Fibroblast of skin of right quadriceps (primary cell): ENCODE data around the gene ADGRL2.

ENCODE experiments used
- DNase-seq: peaks from one replicate; pipeline ENCODE4 v3.0.0-alpha.2; 2013

ADGRL2 gene

GRCh38 chr1:81921344-81921743 lies 120.6 kb downstream of the ADGRL2 start:
- DNase-seq: no peak

DNA sequence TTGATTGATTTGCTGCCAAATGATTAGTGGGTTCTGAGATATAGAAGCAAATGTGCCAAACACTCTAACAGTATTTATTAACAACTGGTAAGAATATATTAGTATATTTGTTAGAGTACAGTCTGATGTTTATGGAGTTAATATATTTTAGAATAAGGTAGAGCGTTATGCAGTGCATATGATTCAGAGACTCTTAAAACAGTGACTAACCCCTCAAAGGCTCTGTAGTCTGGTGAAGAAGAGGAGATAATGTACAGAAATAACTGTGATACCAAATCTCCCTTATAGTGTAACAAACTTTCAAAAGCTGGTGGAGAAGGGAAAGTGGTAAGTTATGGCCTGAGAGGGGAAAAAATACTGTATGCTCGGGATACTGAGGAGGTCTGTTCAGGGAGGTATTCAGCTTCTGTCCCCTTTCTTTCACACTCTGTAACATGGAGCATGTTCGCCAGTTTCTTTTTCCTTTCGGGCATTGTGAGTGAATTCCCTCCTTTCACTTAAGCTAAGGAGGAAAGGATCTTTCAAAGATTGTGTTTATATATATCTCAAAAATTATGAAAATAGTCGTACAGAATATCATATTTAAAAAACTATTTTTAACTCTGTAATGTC lies 121.2 kb downstream of the ADGRL2 start:
- DNase-seq: peak; percentile 20

DNA sequence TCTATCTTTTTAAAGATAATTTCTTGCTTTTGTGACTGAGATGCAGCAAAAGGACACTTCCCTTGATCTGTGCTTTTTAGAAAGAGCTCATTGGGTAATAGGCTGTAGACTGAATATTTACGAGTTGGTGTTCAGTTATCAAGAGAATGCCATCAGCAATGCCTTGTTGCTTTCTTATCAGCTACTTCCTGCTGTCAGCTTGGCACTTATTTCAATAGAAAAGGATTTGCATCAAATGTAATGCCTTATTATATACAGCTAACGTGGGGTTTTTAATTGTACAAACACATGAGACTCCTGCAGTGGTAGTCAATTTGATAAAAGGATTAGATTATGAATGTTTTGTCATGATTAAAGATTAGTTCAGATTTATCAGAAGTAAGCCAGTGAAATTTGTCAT lies 122.2 kb downstream of the ADGRL2 start:
- DNase-seq: no peak

DNA sequence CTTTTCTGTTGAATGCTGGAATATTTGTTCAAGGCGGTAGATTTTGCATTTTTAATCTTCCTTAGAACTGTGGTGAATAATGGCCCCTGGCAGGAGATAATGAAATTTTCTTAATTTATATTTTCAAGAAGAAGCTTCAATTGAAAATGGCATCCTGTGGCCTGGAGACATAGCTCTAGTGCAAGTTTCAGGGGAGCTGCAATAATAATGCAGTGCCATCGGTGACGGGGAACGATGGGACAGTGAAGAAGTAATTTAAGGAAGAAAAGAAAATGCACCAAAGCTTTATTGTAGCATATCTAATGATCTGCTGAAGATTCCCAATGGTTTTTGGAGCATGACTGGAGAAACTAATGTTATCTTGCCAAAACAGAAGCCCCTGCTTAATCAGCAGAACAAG lies 128.4 kb downstream of the ADGRL2 start:
- DNase-seq: no peak

- DNase-seq: no peak
Observed at GRCh38 chr1:81936853-81937252, 136.1 kb downstream of the ADGRL2 start.

DNA sequence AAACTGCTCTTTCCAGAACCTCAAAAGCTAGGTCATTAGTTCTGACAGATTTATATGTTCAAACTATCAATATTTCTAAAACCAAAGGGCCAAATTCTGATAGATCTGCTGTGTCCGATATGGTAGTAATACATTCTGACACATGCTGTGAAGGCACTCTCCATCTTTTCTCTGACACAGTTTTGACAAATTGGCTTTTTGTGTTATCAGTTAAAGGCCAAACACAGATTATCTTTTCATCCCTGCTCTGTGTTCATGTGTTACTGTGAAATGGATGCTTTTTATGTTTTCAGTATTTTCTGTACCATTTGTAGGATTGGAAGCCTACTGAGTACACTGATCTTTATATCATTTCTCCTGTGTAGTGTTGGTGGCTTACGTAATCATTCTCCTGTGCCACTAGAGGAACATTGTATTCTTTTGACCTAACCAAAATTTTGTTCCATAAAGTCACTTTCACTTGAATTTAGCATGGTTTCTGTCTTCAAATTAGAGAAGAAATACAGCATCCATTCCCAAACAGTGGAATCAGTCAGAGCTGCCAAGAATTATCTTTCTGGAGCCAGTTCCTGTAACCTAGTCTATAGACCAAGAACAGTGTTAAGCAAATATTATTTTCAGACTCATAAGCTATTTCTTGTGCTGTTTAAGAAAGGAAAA lies 137.2 kb downstream of the ADGRL2 start:
- no peak for DNase-seq

DNA sequence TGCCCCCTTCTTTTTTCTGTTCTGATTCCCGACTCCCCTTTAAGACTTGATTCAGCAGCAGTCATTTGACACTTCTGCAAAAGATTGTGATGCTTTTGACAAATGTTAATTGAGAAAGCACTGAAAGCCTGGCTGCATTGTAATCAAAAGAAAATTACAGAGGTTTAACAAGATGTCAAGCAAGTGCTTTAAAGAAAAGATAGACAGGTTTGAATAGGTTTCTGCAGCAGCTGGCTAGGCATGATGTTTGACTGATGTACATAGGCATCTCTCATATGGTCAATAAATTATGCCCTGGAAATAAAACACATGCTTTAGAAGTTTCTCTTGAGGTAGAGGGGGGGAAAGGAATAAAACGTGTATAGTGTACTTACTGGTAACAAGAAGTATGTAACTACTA lies 147.8 kb downstream of the ADGRL2 start:
- DNase-seq: no peak

DNA sequence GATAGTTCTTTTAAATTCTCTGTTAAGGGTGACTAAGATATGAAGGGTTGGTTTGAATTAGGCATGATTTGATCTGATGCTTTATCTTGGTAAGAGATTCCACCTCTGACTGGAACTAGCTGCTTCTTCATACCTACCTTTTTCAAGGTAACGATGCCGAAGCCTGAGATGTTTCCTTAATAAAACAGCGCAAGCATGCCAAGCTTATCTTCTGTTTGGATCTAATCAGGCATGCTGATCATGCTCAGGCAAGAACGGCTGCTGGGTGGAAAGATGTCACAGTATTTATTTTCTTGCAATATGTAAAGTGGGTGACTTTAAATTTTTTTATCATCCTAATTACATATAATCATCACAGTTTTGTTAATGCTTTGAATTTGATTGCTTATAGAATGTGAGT lies 148.7 kb downstream of the ADGRL2 start:
- DNase-seq: no peak

DNA sequence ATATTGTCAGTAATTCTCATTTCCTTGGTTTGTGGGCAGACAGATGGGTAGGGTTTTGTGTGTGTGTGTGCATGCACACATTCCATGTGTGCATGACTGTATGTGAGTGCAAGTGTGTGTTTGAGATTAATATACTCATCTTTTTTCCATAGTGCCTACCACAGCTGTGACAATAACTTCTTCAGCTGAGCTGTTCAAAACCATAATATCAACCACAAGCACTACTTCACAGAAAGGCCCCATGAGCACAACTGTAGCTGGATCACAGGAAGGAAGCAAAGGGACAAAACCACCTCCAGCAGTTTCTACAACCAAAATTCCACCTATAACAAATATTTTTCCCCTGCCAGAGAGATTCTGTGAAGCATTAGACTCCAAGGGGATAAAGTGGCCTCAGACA lies 149.3 kb downstream of the ADGRL2 start:
- DNase-seq: no peak

DNA sequence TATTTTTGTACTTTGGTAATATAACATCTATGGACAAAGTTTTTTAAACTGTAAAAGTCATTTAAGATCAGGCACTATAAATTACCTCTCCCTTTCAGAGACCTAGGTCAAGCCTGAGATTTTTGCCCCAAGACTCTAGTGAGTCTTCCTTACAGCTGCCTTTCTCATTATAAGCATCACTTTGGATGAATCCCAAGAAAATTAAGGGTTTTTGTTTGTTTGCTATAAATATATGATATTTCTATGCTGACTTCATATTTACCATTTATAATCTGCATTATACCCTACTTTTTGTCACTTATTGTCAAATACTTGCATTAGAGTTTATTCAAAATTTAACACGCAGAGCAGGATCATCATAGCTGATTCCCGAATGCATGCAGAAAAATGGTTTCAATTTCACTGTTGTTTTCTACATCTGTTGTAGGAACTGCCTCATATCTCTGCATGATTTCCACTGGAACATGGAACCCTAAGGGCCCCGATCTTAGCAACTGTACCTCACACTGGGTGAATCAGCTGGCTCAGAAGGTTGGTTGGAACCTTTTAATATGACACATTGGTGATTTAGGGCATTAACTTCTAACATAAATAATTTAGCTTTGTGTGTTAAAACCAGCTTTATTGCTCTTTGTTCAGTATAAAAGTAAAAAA lies 150.0 kb downstream of the ADGRL2 start:
- DNase-seq: peak; percentile 42

- no peak for DNase-seq
Observed at GRCh38 chr1:81954534-81955020, 153.8 kb downstream of the ADGRL2 start.

DNA sequence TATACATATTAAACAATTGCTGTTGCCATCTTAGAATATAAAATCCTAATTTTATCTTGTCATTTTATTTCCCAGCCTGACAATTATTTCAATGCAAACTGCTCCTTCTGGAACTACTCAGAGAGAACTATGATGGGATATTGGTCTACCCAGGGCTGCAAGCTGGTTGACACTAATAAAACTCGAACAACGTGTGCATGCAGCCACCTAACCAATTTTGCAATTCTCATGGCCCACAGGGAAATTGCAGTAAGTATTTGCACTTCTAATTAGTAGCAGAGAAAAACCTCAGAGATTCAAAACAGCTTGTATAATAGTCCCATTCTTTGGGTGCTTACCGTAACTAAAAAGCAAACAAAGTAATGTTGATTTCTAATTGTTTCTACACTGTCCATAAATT lies 167.2 kb downstream of the ADGRL2 start:
- DNase-seq: no peak

- DNase-seq: no peak
Observed at GRCh38 chr1:81970416-81970815, 169.7 kb downstream of the ADGRL2 start.

GRCh38 chr1:81974222-81974841 lies 173.6 kb downstream of the ADGRL2 start:
- no peak for DNase-seq

GRCh38 chr1:81974883-81975555 lies 174.3 kb downstream of the ADGRL2 start:
- DNase-seq: no peak

DNA sequence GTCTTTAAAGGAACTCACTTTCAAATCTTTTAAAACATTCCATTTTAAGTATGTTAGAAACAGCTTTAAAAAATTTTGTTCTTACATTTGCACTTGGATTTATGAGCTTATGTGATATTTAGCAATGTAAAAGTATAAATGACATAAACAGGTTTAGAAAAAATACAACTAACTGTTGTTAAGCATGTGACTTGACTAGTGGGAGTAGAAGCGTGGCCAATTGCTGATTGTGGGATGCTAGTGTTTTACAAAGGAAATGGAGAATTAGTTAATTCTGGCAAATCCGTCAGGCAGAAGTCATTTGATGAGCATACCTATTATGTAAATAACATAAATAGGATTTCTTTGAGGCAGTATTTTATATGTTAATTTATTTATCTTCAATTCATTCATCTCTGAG lies 175.8 kb downstream of the ADGRL2 start:
- DNase-seq: no peak

DNA sequence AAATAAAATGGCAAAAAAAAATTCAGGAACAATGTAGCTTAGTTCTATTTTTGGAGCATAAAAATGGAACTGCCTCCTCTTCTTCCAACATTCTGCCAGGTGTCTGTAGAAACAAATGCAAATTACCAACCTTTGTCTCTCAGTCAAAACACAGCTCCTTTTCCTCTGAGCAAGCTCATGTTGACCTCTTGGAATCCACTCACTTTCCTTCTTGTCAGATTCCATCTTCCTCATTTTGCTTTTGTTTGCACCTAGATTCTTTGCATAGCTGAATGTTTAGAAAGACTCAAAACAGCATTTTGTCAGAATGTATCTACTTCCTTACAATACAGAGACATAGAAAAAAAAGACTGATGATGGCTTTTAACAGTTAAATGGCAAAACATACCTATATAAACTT lies 178.2 kb downstream of the ADGRL2 start:
- DNase-seq: no peak

- DNase-seq: no peak
Observed at GRCh38 chr1:81982523-81982922, 181.8 kb downstream of the ADGRL2 start.

GRCh38 chr1:81989524-81989923 lies 188.8 kb downstream of the ADGRL2 start:
- no peak for DNase-seq

GRCh38 chr1:81990241-81990640 lies 189.5 kb downstream of the ADGRL2 start:
- DNase-seq: no peak

- DNase-seq: no peak
Observed at GRCh38 chr1:81998165-81998564, 197.4 kb downstream of the ADGRL2 start.

GRCh38 chr1:81999364-81999763 lies 198.6 kb downstream of the ADGRL2 start:
- no peak for DNase-seq

DNA sequence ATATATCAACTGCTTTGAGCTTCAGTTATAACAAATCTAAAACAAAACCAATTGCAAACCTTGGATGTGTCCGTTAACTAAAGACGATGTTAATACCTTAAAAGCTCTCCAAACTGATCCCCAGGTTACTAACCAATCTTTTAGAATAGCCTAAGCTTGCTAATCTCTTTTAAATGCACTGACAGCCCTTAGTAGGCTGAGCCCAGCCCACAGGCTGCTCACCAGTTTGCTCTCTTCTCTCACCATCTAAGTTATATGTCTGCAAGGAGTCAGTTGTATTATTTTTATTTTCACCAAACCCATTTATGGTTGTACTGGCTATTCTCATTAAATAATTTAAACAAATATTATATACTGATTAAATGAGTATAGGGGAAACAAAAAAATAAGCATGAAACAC lies 199.5 kb downstream of the ADGRL2 start:
- DNase-seq: no peak
